ENCODE measurements around the gene ATR.

- no peak for TF ChIP-seq REST (IDR thresholded peaks at IDR 0.05; ENCODE audit: insufficient read depth in 1 of 2, low read depth in 2 of 2, low read length in 2 of 2)
- TF ChIP-seq POLR2AphosphoS5 (IDR thresholded peaks at IDR 0.05; ENCODE audit: low read depth, low read length), result no peak
- TF ChIP-seq TAF1 (IDR thresholded peaks at IDR 0.05; ENCODE audit: borderline replicate concordance, insufficient read depth, low read length), result no peak
- no peak for TF ChIP-seq FOXP2 (optimal IDR thresholded peaks at IDR 0.05; ENCODE audit: borderline replicate concordance, extremely low read depth, extremely low read length, insufficient read depth)
- no peak for TF ChIP-seq SIN3A (IDR thresholded peaks at IDR 0.05; ENCODE audit: borderline replicate concordance, insufficient read depth, low read length)
Measured at GRCh38 chr3:142418926-142419592, 159.5 kb downstream of the ATR start.

Data from PFSK-1 (cell line).